Stimulated activated CD4-positive, alpha-beta T cell treated with anti-CD3 and anti-CD28 coated beads, Interleukin-2, amount 100 ng/mL, for 24 hours (primary cell): ENCODE results near the gene RTN4RL2.

ENCODE experiments used
- DNase-seq, 2 donors: peaks; one replicate each; pipeline ENCODE4 v3.0.0-alpha.2; 2020

Gene RTN4RL2

GRCh38 chr11:57460022-57460757 is at the start of gene RTN4RL2:
RTN4RL2 (plus strand) TSS chr11:57460528; CDS start chr11:57460866, 338 bp downstream.
- peak; percentile 44 to 62 for DNase-seq

DNA sequence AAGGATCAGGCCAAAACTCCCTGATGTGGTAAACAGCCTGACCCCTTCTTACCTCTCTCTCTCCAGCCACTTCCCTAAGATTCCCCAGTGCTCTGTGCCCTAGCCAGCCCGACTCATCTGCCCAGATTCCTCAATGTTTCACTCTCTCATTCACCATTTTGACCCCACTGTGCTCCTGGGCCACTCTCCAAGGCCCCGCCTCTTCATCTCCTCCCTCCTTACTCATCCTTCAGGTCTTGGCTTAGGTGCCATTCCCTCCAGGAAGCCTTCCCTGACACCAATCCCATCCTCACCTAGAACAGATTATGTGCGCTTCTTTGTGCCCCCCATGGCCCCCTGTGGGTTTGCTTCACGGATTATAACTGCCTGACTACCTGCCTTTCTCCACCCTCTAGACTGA is 46.6 kb upstream of the RTN4RL2 start:
- no peak for DNase-seq

- DNase-seq: no peak
Observed at GRCh38 chr11:57414612-57415212, 45.6 kb upstream of the RTN4RL2 start.

DNA sequence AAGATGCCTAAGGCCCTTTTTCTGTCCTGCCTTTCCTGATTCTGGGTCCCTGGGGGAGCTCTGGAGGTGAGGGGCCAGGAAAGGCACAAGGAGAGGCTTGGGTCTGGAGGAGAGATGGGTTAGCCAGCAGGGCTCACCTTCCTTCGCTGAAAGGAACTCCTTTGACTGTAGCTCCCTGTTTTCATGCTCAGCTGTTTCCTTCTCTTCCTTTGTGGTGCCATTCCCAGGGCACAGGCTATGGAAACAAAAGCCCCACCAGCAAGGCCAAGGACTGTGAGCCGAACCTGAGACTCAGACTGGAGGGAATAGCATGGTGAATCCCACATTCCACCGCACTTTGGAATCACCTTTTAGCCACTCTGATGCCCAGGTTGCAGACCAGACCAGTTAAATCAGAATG is 43.9 kb upstream of the RTN4RL2 start:
- no peak for DNase-seq

DNA sequence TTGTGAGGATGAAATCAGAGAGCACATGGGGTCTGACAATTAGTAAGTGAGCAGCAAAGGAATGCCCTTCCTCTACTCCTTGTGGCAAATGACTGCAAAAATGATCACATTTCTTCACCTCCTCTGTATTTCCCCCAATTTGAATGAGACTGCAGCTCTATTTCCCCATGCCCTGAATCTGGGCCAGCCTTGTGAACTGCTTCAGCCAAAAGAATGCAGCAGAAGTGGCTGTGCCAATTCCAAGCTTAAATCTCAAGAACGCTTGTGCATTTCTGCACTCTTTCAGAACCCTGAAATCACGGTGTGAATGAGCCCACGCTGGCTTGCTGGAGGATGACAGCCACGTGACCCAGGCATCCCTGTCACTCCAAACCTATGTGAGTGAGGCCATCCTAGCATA is 43.3 kb upstream of the RTN4RL2 start:
- DNase-seq: no peak

DNA sequence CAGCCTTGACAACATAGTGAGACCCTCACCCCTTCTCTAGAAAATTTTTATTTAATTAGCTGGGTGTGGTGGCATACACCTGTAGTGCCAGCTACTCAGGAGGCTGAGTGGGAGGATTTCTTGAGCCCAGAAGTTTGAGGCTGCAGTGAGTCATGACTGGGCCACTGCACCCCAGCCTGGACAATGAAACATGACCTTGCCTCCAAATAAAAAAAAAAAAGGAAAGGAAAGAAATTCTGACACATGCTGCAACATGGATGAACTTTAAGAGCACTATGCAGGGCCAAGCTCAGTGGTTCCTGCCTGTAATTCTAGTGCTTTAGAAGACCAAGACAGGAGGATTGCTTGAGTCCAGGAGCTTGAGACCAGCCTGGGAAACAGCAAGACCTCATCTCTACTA is 42.2 kb upstream of the RTN4RL2 start:
- no peak for DNase-seq

DNA sequence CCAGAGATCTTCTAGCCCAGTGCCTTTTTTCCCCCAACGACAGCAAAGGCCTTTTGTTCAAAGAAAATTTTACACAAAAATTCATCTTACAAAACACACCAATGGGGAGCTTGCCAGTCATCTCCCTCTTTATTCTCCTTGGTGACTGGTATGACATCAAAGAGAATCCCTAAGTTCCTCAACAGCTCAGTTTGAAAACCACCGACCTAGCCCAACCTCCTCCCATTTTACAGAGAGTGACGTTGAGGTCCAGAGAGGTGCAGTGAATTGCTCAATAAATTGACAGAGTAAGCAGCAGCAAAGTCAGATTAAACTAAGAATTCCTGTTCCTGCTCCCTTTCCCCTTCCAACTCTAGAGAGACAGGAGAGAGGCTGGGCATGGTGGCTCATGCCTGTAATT is 41.2 kb upstream of the RTN4RL2 start:
- no peak for DNase-seq

DNA sequence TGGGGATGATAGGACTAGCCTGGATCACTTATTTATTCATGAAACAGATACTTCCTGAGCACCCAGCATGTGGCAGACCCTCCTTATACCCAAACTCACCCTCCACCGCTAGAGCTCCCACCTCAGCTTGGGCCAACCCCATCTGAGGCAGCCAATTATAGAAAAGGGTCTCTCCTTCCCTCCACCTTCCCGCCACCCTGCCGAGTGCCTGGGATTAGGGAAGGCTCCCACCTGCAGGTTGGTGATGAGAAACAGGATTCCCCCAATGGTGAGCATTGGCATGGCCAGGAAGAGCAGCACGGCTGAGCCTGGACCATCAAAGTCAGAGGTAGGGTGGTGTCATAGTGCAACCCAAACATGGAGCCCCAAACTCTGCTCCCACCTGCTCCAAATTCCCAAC is 39.3 kb upstream of the RTN4RL2 start:
- no peak for DNase-seq

- DNase-seq: no peak
Observed at GRCh38 chr11:57421805-57422204, 38.5 kb upstream of the RTN4RL2 start.

- DNase-seq: no peak
Observed at GRCh38 chr11:57422669-57423068, 37.7 kb upstream of the RTN4RL2 start.

DNA sequence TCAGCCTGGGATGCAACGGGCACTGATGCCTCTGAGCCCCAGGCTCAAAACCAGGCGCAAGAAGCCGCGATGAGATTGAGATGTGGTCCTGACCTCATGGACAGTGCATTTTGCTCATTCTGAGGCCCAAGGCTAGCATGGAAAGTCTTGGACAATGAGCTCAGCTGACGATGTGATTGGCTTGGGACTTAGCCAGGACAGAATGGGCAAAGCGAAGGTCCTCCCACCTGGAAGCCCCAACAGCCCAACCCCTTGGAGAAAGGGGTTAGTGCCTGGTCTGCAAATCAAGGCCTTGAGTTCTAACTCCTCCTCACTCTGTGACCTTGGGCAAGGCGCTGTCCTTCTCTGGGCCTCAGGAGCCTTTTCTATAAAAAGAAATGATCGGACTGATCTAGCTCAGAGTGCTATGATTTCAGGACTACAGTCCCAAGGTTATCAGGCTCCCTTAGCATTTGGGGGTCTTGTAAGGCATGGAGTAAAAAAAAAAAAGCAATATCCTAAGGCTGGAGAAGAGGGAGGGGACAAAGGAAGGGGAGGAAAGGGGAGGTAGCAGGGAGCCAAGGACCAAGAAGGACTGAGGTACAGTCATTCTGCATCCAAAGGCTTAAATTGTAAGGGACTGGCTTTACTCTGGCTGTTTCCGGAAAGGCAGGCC is 36.1 kb upstream of the RTN4RL2 start:
- DNase-seq: no peak

DNA sequence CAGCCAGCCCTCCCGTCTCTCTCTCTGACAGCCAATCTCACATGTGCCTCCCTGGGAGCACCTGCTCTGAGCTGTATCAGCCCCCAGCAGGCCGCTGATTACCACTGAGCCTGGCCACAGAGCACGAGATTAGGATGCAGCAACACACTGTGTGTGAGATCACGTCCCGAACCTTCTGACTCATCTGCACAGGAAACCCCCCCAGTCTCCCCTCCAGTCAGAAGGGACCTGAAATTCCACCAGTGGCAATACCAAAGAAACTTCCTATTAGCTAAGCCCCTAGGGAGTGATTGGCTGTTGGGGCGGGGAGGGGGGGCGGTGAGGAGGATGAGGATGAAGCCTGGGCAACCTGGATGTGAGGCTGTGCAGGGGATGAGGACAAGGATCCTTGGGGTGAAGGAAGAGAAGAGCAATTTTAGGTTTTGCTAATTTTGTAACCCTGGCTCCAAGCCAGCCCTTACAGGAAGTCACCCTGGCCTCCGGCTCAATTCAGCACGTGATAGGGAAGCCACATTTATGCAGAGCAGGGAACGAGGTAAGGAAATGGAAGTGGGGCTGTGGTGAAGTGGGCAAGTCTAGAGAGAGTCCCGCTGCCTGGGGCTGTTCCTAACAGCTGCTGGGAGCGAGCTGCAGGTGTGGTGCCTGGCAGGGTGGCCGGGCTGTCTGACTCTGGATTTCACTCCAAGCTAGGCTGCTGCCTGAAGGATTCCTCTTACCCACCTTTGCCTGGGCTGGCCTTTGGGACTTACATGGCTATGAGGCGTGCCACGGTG is 35.4 kb upstream of the RTN4RL2 start:
- peak; percentile 85 to 90 for DNase-seq

- peak in 1 of 2 donors; percentile 40 for DNase-seq
Observed at GRCh38 chr11:57425565-57426438, 34.5 kb upstream of the RTN4RL2 start.

- DNase-seq: peak in 1 of 2 donors; percentile 33
Observed at GRCh38 chr11:57426439-57426928, 33.8 kb upstream of the RTN4RL2 start.

- peak; percentile 84 to 88 for DNase-seq
Observed at GRCh38 chr11:57426929-57427726, 33.2 kb upstream of the RTN4RL2 start, which contains the start of gene SLC43A3. SLC43A3 (minus strand) TSS chr11:57427121; CDS start chr11:57426172, 949 bp downstream.

GRCh38 chr11:57427727-57428082 is 32.6 kb upstream of the RTN4RL2 start:
- DNase-seq: no peak

GRCh38 chr11:57428643-57429042 is 31.7 kb upstream of the RTN4RL2 start:
- DNase-seq: no peak

DNA sequence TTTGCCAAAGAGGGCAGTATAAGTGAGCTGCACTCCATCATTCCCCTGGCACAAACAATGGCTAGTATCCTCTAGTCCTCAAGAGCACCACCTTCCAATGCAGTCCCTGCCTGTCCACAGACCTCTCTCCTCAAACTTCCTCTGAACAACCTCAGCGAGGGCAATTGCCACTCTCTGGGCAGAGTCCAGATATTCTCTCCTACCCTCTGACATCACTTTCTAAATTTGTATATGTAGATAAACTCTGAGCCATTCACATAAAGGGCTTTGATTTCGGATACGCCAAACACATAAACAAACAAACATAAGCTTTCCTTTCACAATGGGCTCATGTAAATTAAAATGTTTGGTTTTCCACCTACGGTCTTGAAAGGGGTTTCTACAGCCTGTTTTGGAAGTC is 30.4 kb upstream of the RTN4RL2 start:
- no peak for DNase-seq

DNA sequence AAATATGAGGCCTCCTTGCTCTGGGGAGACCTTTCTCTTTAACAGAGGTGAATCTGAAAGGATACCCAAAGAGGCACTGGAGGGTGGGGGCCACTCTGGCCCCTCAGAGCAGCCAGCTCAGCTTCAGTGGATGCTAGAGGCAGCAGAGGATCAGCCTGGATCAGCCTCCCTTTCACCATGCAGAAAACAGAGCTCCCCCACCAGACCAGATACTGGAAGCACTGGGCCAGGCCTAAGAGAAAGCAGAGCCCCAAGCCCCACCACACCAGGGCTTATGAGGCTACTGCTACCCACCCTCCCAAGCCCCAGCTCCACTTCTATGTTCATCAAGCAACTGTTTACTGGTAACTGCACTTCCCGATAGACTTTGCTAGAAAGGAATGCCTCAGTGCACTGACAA is 29.4 kb upstream of the RTN4RL2 start:
- DNase-seq: no peak

DNA sequence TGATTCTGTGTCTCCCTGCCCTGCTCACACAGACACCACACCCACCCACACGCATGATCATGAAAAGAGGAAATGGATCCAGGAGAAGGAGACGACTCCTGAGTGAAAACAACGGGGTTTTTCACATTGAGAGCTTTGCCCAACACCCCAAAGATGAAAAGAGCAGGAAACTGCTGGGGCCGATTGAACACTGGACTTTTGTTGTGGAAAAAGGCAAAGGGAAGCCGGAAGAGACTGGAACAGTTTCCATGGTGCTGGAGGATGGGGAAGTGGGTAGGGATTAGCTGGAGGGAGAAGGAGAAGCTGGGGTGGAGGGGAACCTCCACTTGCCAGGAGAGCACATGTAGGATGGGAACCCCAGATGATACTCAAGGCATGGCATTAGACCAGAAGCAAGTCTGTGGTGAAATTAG is 28.2 kb upstream of the RTN4RL2 start:
- no peak for DNase-seq

DNA sequence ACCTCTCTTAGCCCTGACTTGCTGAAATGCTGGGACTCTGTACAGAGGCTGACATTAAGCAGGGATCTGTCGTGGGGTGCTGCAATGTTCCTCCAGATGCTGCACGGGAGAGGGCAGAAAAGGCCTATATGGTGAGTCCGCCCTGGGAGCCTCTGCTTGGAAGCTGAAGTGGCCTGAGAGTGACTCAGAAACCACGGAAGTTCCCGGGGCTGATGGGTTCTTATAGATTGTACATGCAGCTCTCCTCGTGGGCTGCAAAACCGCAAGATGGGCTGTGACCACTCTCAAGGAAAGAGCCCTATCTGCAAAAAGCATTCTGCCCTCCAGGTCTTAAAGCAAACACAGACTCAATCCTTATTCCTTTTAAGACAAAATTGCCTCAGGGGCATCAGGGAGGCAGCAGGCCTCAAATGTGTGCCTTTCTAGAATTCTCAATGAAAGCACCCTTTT is 27.6 kb upstream of the RTN4RL2 start:
- no peak for DNase-seq
